Adrenal gland (tissue), 5 donors: Measurements from ENCODE around the gene MRC2.

Experiments used
- CTCF ChIP-seq, 6 experiments: fragments of 450-650 bp in 4 of 6; fragments of 200-600 bp in 2 of 6; sonication (generic) in 1 of 6; IDR thresholded peaks; 1 replicate in 5 of 6; 2 replicates in 1 of 6; pipeline versions ENCODE4 v1.5.1 to v1.8.0; 2016 to 2021; ENCODE audit warnings: antibody characterized with exemption in 6 of 6, mild to moderate bottlenecking in 2 of 6, moderate library complexity in 1 of 6
- POLR2A ChIP-seq, 2 donors: fragments of 450-650 bp; IDR thresholded peaks; one replicate each; pipeline ENCODE4 v1.6.1; 2017; ENCODE audit warnings: antibody characterized with exemption in 2 of 2, mild to moderate bottlenecking in 2 of 2, moderate library complexity in 1 of 2
- donor health status: DM: no; HTN: no; CAD: no.

GRCh38 chr17:62597150-62597549 lies 30.3 kb upstream of the MRC2 start:
- TF ChIP-seq CTCF (IDR thresholded peaks at IDR 0.05) (no peak), POLR2A (IDR thresholded peaks at IDR 0.05) (no peak)
